H9 (cell line): ENCODE results near the gene RAB11FIP4. TPM values are rescaled to one million over a fixed set of nuclear protein-coding genes. Genes with fewer than 3 reads are reported as not detected.

Experiments used
- DNase-seq: peaks from one replicate; pipeline ENCODE4 v3.0.0-alpha.2; 2017
- H2AFZ ChIP-seq: one replicate; pipeline ENCODE4 v1.6.1; 2013; ENCODE audit warnings: mild to moderate bottlenecking, low read length, control low read depth, moderate library complexity
- H2AK5ac ChIP-seq: 2 replicates; pipeline ENCODE4 v1.6.1; 2013; ENCODE audit warnings: low read length, control low read depth, mixed read lengths; ENCODE audit not compliant: insufficient read length
- H2BK120ac ChIP-seq: one replicate; pipeline ENCODE4 v1.6.1; 2013; ENCODE audit warnings: low read depth, mild to moderate bottlenecking, low read length, control low read depth, inconsistent platforms; ENCODE audit not compliant: poor library complexity, severe bottlenecking
- H2BK12ac ChIP-seq: 2 replicates; pipeline ENCODE4 v1.6.1; 2013; ENCODE audit warnings: low read length, control low read depth, mixed read lengths, low read depth; ENCODE audit not compliant: insufficient read length
- H2BK15ac ChIP-seq: 2 replicates; pipeline ENCODE4 v1.6.1; 2013; ENCODE audit warnings: low read depth, low read length, control low read depth
- H2BK20ac ChIP-seq: one replicate; pipeline ENCODE4 v1.6.1; 2013; ENCODE audit warnings: low read depth, mild to moderate bottlenecking, low read length, control low read depth, inconsistent platforms; ENCODE audit not compliant: poor library complexity, severe bottlenecking
- H2BK5ac ChIP-seq: 2 replicates; pipeline ENCODE4 v1.6.1; 2013; ENCODE audit warnings: low read length, control low read depth, mixed read lengths; ENCODE audit not compliant: insufficient read length
- H3K14ac ChIP-seq: 2 replicates; pipeline ENCODE4 v1.6.1; 2013; ENCODE audit warnings: low read length, control low read depth; ENCODE audit not compliant: insufficient read depth
- H3K18ac ChIP-seq: 2 replicates; pipeline ENCODE4 v1.6.1; 2013; ENCODE audit warnings: low read depth, mild to moderate bottlenecking, mixed read lengths, low read length, control low read depth; ENCODE audit not compliant: insufficient read length
- H3K23ac ChIP-seq: 2 replicates; pipeline ENCODE4 v1.6.1; 2013; ENCODE audit warnings: low read length, control low read depth, mixed read lengths, low read depth; ENCODE audit not compliant: insufficient read length
- H3K23me2 ChIP-seq: 2 replicates; pipeline ENCODE4 v1.6.1; 2013; ENCODE audit warnings: low read depth, mild to moderate bottlenecking, mixed read lengths, low read length, control low read depth; ENCODE audit not compliant: insufficient read length, poor library complexity, severe bottlenecking
- H3K27ac ChIP-seq: 2 replicates; pipeline ENCODE4 v1.5.1; 2013; ENCODE audit warnings: low read length, control low read depth, mixed read lengths, low read depth; ENCODE audit not compliant: insufficient read length
- H3K27me3 ChIP-seq: 2 replicates; pipeline ENCODE4 v1.6.1; 2013; ENCODE audit warnings: low read length, control low read depth, inconsistent platforms; ENCODE audit not compliant: insufficient read depth
- H3K4ac ChIP-seq: 2 replicates; pipeline ENCODE4 v1.6.1; 2013; ENCODE audit warnings: low read depth, mild to moderate bottlenecking, control low read depth, inconsistent platforms, low read length, moderate library complexity
- H3K4me1 ChIP-seq: 2 replicates; pipeline ENCODE4 v1.6.1; 2013; ENCODE audit warnings: low read length, control low read depth, inconsistent platforms; ENCODE audit not compliant: insufficient read depth
- H3K4me2 ChIP-seq: 2 replicates; pipeline ENCODE4 v1.6.1; 2013; ENCODE audit warnings: low read length, control low read depth, mixed read lengths; ENCODE audit not compliant: insufficient read length, insufficient read depth
- H3K56ac ChIP-seq: 2 replicates; pipeline ENCODE4 v1.6.1; 2013; ENCODE audit warnings: low read depth, mild to moderate bottlenecking, mixed read lengths, low read length, control low read depth; ENCODE audit not compliant: insufficient read length
- H3K79me1 ChIP-seq: 2 replicates; pipeline ENCODE4 v1.6.1; 2013; ENCODE audit warnings: low read depth, mild to moderate bottlenecking, moderate library complexity, low read length, control low read depth, inconsistent platforms; ENCODE audit not compliant: insufficient read depth, poor library complexity, severe bottlenecking
- H3K79me2 ChIP-seq: 2 replicates; pipeline ENCODE4 v1.6.1; 2013; ENCODE audit warnings: low read length, control low read depth, inconsistent platforms; ENCODE audit not compliant: insufficient read depth
- H3K9ac ChIP-seq: 2 replicates; pipeline ENCODE4 v1.6.1; 2013; ENCODE audit warnings: low read length, control low read depth, mixed read lengths; ENCODE audit not compliant: insufficient read length; ENCODE audit errors: extremely low read depth
- H3K9me3 ChIP-seq: one replicate; pipeline ENCODE4 v1.6.1; 2013; ENCODE audit warnings: low read depth, low read length, inconsistent platforms; ENCODE audit not compliant: control insufficient read depth
- H3T11ph ChIP-seq: one replicate; pipeline ENCODE4 v1.6.1; 2013; ENCODE audit warnings: mild to moderate bottlenecking, low read length, control low read depth, inconsistent platforms
- H4K20me1 ChIP-seq: one replicate; pipeline ENCODE4 v1.6.1; 2013; ENCODE audit not compliant: control insufficient read depth, insufficient read length, insufficient read depth
- H4K5ac ChIP-seq: 2 replicates; pipeline ENCODE4 v1.6.1; 2013; ENCODE audit warnings: low read depth, mild to moderate bottlenecking, mixed read lengths, low read length, control low read depth; ENCODE audit not compliant: insufficient read length
- H4K8ac ChIP-seq: replicated peaks from 2 replicates; pipeline ENCODE4 v1.6.1; 2013; ENCODE audit warnings: low read length, control low read depth, mixed read lengths, low read depth; ENCODE audit not compliant: insufficient read length
- H4K91ac ChIP-seq: 2 replicates; pipeline ENCODE4 v1.6.1; 2013; ENCODE audit warnings: low read depth, mild to moderate bottlenecking, moderate library complexity, mixed read lengths, low read length, control low read depth; ENCODE audit not compliant: insufficient read length
- H3K27ac Mint-ChIP-seq, 3 experiments: 2 replicates in 2 of 3; 3 replicates in 1 of 3; pipeline ENCODE4 v1.8.0; 2020 to 2021; ENCODE audit warnings: mixed read lengths in 3 of 3, mild to moderate bottlenecking in 1 of 3, moderate library complexity in 1 of 3
- H3K27me3 Mint-ChIP-seq: 2 replicates; pipeline ENCODE4 v1.8.0; 2021; ENCODE audit warnings: low read depth, mild to moderate bottlenecking, moderate library complexity, mixed read lengths
- H3K36me3 Mint-ChIP-seq, 3 experiments: 2 replicates in 2 of 3; 3 replicates in 1 of 3; pipeline ENCODE4 v1.8.0; 2020 to 2021; ENCODE audit warnings: low read depth in 3 of 3, mixed read lengths in 3 of 3; ENCODE audit not compliant: insufficient read depth in 1 of 3
- H3K4me1 Mint-ChIP-seq, 2 experiments: 2 replicates each; pipeline ENCODE4 v1.8.0; 2020; ENCODE audit warnings: mixed read lengths in 2 of 2
- H3K4me3 Mint-ChIP-seq, 2 experiments: 2 replicates in 1 of 2; 3 replicates in 1 of 2; pipeline ENCODE4 v1.8.0; 2020 to 2021; ENCODE audit warnings: mild to moderate bottlenecking in 2 of 2, mixed read lengths in 2 of 2, moderate library complexity in 1 of 2
- H3K9me3 Mint-ChIP-seq, 2 experiments: 2 replicates in 1 of 2; 3 replicates in 1 of 2; pipeline ENCODE4 v1.8.0; 2020; ENCODE audit warnings: mild to moderate bottlenecking in 2 of 2, mixed read lengths in 2 of 2, moderate library complexity in 1 of 2
- CTCF ChIP-seq: fragments of 200-600 bp; sonication (generic); conservative IDR thresholded peaks from 3 replicates; pipeline ENCODE4 v1.8.0; 2021; ENCODE audit warnings: antibody characterized with exemption, mild to moderate bottlenecking
- WGBS: extraction: QIAGEN DNeasy Blood & Tissue Kit; methylation state at CpG from one replicate; pipeline ENCODE4 v1.1.7; 2013; ENCODE audit warnings: missing lambda C conversion rate, low lambda C conversion rate, mixed read lengths; ENCODE audit not compliant: insufficient read length; ENCODE audit errors: extremely low coverage; 5-methylcytosine and 5-hydroxymethylcytosine counted together
- total RNA-seq: library from RNA; stranded (reverse); gene quantifications from 2 replicates; pipeline ENCODE4 v1.2.1, GENCODE V29; 2021

The RAB11FIP4 gene
- total RNA-seq, 1 experiment from 2014 or later = 25.7 TPM

- no peaks in the 10 kb centered on the region for H3K4me1 Mint-ChIP-seq
- no peak for DNase-seq
Measured at GRCh38 chr17:31355935-31356334, 35.5 kb upstream of the RAB11FIP4 start.

More at GRCh38 chr17:31355935-31356334, 35.5 kb upstream of the RAB11FIP4 start:
- H3K4me1 ChIP-seq = no peaks in the 10 kb centered on the region
- no peaks in the 10 kb centered on the region for H3K9me3 ChIP-seq
- H2AK5ac ChIP-seq = no peak overlapping the region
- no peaks in the 10 kb centered on the region; a peak in 1 of 5 replicates for H3K9me3 Mint-ChIP-seq
- no peak overlapping the region for H2AFZ ChIP-seq
- H4K20me1 ChIP-seq = no peaks in the 10 kb centered on the region
- no peak overlapping the region for H3K27ac ChIP-seq
- no peak overlapping the region for H4K5ac ChIP-seq
- H3K79me2 ChIP-seq = no peaks in the 10 kb centered on the region
- no peak overlapping the region for H2BK15ac ChIP-seq
- no peaks in the 10 kb centered on the region for H3K27me3 ChIP-seq
- H3K56ac ChIP-seq = no peak overlapping the region
- no peaks in the 10 kb centered on the region for H3K79me1 ChIP-seq
- H3K27ac Mint-ChIP-seq = no peak overlapping the region
- no peak overlapping the region for H4K8ac ChIP-seq
- no peak overlapping the region for H3K18ac ChIP-seq
- no peak overlapping the region for H2BK120ac ChIP-seq
- H4K91ac ChIP-seq = no peak overlapping the region
- H3K36me3 Mint-ChIP-seq = peaks cover 2 to 45% (median 19%) of the 10 kb centered on the region in 3 experiments; a peak in 6 of 7 replicates
- no peak overlapping the region for H3T11ph ChIP-seq
- no peak for TF ChIP-seq CTCF
- no peak overlapping the region for H3K4me3 Mint-ChIP-seq
- H2BK12ac ChIP-seq = no peak overlapping the region
- no peak overlapping the region for H2BK20ac ChIP-seq
- H3K4ac ChIP-seq = no peak overlapping the region
- H3K14ac ChIP-seq = no peak overlapping the region
- no peak overlapping the region for H3K4me2 ChIP-seq
- H3K27me3 Mint-ChIP-seq = no peaks in the 10 kb centered on the region
- no CpG with 5 or more reads among the region's 1 CpG for WGBS
- H3K23me2 ChIP-seq = no peaks in the 10 kb centered on the region
- no peak overlapping the region for H3K23ac ChIP-seq
- no peak overlapping the region for H2BK5ac ChIP-seq
- H3K9ac ChIP-seq = no peak overlapping the region
